Stimulated activated CD4-positive, alpha-beta T cell treated with anti-CD3 and anti-CD28 coated beads, Interleukin-4, amount 100 ng/mL, for 24 hours (primary cell): ENCODE data around the gene SLC1A3.

Experiments used
- DNase-seq: peaks from one replicate; pipeline ENCODE4 v3.0.0-alpha.2; 2020

Gene SLC1A3

GRCh38 chr5:36690041-36690961, 83.9 kb downstream of the SLC1A3 start:
- DNase-seq, result peak; percentile 72

DNA sequence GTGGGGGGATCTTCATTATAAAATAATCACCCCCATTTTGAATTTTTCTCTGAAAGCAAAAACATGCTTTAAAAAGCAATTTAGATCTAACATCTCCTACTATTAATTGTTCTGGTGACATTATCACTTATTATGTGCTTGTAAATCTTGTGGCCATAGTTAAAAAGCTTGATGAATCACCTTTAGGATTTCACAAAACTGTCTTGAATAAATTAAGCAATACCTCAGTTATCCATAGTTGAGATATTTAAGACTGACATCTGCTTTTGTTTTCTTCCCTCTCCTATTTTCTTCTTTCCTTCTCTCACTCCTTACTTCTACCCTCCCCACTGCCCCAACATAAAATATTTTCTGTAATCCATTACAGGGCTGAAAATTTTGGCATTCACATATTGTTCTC, 84.8 kb downstream of the SLC1A3 start:
- DNase-seq, result no peak

DNA sequence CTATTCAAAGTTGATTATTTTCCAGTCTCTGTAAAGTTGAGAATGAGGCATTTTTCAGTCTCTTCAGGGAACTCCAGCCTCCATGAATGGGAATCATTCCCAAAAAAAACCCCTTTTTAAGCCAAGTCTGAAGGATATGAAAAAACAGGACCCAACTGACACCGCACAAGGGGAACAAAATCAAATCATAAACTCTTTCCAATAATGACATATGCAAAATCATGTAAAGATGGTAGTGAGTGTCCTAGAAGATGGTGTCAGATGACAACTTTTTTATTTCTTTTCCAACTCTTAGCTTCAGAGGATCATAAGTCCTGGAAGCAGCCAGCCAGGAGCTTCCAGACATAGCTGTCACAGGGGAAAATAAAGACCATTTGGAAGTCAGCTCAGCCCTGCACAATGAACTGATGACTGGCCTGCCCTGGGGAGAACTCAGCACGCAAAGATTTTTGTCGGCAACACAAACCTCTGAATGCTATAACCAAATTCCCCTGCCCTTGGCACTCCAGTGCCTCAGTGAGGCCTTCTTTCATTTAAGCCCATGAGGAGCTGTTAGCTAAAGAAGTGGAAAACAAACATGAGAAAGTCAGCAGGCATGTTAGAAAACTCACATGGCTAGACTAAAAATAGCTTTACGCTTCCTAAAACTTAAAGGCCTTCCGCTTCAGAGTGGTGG, 85.4 kb downstream of the SLC1A3 start:
- no peak for DNase-seq

DNA sequence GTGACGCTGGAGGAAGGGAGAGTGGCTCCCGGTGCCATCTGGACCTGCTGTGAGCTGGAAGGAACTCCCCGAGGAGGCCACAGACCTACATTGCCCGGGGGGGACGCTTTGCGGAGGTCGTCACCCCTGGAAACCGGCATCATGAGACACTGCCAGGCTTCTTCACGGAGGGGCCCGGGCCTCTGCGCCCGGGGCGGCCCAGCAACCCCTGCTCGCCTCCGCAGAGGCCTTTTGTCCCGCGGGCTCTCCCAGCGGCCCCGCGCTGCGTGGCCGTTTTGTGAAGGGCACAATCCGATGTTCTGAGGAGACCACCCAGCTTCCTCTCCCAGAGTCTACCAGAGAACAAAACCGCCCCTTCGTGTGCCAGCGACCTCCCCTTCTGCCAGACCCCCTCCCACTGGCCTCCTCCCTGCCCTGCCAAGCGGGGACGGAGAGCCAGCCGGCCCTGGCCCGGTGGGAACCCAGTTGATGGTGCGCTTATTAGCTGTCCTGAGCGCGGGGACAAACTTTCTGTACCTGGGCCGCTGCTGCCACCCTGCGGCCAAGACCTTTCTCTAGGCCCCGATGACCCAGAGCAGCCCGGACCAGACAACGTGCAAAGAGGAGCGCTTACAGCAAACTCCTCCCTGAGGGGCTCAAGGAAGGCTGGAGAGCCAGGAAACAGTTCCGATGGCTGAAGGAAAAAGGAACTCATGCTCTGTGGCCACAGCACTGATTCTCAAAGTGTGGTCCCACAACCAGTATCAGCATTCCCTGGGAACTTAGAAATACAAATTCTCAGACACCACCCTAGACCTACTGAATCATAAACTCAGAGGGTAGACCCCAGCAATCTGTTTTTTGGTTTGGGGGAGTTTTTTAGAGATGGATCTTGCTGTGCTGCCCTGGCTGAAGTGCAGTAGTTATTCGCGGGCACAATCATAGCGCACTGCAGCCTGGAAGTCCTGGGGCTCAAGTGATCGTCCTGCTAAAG, 86.7 kb downstream of the SLC1A3 start:
- DNase-seq, result peak; percentile 29

DNA sequence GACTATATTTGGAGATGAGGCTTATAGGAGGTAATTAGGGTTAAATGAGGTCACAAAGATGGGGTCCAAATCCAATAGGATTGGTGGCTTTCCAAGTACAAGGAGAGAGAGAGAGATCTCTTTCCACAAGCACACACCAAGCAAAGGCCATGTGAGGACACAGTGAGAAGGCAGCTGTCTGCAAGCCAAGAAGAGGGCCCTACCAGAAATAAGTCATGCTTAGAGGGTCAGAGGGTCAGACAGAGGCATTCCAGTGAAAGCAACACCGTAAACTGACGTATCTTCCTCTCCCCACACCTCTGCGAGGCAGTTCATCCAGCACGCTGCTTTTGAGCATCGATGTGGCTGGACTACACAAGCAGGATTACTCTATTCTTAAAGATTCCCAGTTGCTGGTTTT, 87.9 kb downstream of the SLC1A3 start:
- no peak for DNase-seq

GRCh38 chr5:36696059-36696673, 89.8 kb downstream of the SLC1A3 start:
- peak; percentile 33 for DNase-seq

GRCh38 chr5:36698031-36698430, 91.6 kb downstream of the SLC1A3 start:
- no peak for DNase-seq

GRCh38 chr5:36701085-36701698, 94.8 kb downstream of the SLC1A3 start:
- no peak for DNase-seq

- DNase-seq, result no peak
Measured at GRCh38 chr5:36703245-36703860, 96.9 kb downstream of the SLC1A3 start.

DNA sequence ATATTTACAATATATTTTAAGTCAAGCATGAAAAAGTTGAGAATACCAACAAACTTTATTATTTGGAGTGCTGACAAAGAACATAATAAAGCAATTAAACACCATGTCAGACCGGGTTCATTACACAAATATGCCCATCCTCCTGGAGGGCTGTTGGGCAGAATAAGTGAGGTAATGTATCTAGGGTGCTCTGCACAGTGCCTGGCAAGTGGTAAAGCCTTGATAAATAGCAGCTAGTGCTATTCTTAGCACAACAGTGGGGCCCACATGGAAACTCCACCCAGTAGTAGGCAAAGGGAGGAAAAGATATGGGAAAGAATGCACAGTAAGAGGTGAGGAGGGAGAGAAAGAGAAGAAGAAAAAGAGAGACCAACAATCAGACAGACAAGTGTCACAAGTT, 97.7 kb downstream of the SLC1A3 start:
- no peak for DNase-seq

DNA sequence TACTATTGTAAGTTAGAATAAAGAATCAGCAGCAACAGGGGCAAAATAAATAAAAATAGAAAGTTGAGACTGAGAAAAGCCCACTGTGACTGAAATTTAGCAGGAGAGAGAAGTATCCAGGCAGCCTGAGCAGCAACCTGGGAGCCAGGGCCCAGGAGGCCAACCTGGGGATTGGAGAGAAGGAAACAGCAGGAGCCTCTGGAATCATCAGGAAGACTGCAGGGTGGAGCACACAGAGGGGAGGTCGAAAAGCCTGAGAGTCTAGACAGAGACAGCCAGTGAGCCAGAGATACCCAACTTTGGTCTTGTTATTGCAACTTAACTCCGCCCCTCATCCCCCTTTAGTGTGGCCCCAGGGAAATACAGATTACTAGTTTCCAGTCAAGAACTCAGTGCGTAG, 98.6 kb downstream of the SLC1A3 start:
- no peak for DNase-seq

GRCh38 chr5:36706662-36707061, 100.3 kb downstream of the SLC1A3 start:
- no peak for DNase-seq

DNA sequence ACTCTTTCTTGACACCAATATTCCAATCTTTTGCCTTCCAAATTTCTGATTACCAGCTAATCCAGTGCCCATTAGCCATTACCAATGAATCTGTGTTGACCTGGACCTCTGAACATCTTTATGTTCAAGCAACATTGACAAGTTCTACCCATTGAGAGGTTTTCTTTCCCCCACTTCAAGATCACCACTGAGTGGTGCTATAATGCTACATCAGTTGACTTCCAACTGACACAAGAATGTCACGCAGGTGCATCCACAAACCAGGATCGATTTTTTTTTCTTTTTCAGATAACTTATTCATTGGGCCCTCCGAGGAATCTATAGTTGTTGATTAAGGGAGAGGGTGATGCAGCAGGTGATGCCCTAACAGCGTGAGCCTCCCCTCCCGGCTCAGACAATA, 102.6 kb downstream of the SLC1A3 start:
- DNase-seq, result no peak

- no peak for DNase-seq
Measured at GRCh38 chr5:36710039-36710438, 103.6 kb downstream of the SLC1A3 start.

- no peak for DNase-seq
Measured at GRCh38 chr5:36712706-36713105, 106.3 kb downstream of the SLC1A3 start.

- no peak for DNase-seq
Measured at GRCh38 chr5:36713541-36713940, 107.1 kb downstream of the SLC1A3 start.

DNA sequence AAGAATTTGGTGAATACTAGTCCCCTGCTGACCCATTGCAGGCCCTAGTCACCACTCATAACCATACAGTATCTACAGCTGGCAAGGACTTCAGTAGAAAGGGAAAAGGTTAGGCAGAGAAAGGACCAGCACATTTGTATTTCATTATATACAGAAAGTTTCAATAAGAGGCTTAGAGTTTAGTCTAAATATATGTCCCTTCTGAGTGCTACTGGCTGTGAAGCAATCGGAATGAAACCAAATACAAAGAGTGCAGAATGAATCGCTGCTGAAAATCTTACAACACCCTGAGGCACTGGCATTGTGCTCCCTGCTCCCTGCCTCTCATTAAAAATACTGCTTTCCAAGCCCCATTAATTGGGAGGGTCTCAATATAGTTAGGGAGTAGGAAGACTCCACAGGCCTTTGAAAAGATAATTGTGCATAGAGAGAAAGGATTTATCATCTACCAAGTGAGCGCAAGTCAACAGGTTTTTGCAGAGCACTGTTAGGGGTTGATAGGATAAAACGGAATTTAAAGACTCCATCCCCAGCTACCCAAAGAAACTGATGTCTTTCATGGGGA, 110.8 kb downstream of the SLC1A3 start:
- DNase-seq, result no peak

DNA sequence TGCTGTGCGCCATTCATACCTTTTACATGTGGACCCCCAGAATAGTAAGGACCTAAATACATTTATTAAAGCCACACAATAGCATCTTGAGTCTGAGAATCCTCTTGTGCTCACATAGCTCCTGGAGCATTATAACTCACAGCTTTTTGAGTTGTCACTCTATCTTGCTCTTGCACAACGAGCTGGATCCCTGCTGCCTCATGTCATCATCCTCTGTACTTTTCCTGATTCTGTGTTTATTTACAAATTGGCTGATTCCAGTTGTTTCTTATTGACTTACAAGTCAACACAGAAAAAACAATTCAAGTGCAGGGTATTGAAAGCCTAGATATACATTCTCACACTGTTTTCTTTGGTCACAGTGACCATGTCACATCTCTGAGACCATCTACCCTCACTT, 112.9 kb downstream of the SLC1A3 start:
- no peak for DNase-seq

DNA sequence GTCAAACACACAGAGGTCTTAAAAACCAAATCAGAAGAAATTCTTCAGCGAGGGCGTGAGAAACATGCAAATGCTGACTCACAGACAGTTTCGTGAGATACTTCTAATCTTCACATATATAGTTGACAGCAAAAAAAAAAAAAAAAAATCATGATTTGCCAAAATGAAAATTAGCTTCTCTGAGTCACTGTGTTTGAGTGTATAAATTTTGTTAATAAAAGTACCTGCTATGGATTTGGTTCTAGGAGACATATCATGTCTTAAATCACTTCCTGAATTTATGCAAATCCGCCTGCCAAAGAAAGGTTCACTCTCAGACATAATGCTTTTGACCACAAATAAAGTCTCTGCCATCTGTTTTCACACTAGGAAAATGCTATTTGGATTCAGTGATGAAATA, 114.3 kb downstream of the SLC1A3 start:
- DNase-seq, result no peak

DNA sequence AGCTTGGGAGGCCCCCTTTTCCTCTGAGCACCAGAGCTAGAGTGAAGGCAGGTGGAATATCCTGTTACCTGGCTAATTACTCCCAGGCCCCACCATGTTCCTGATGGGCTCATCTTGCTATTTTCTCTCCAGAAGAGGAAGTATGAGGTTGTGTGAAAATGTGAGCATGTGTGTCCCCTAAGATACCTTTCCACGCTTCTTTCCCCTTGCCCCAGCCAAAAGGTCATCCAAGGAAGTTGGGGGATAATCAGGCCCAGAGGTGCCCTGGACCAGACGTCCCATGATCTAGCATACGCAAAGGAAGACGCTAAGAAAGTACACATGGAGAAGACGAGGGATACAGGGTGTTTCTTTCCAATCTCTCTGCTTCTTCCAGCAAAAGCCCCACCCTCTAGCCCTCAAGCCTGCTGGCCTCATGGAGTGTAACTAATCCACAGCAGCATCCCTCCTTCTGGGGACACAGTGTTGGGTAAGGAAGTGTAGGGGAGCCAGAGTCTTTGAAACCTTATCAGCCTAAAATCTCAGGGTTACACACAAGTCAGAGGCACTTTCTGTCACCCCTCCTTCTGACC, 115.3 kb downstream of the SLC1A3 start:
- no peak for DNase-seq

GRCh38 chr5:36722900-36723299, 116.5 kb downstream of the SLC1A3 start:
- no peak for DNase-seq
